ENCODE results near the gene ELOVL3.
A peak's percentile ranks its signal among the peaks of the same experiment; 100 is the strongest.
"Not testable (repeated sequence)": the region's sequence is repeated elsewhere in the genome, so short reads cannot be mapped to it uniquely, and the experiment has no call there.

The ELOVL3 gene

GRCh38 chr10:102229810-102230263 lies 3.7 kb downstream of the ELOVL3 start:
- DNase-seq, result peak; percentile 92

GRCh38 chr10:102230264-102230860 lies 4.3 kb downstream of the ELOVL3 start:
- DNase-seq, result peak; percentile 60

GRCh38 chr10:102230861-102231356 lies 4.8 kb downstream of the ELOVL3 start:
- DNase-seq, result peak; percentile 70

- peak; percentile 88 for DNase-seq
Observed at GRCh38 chr10:102231357-102232318, 5.5 kb downstream of the ELOVL3 start.

- no peak for DNase-seq
Observed at GRCh38 chr10:102233997-102234396, 7.9 kb downstream of the ELOVL3 start.

GRCh38 chr10:102234888-102235597 lies 8.9 kb downstream of the ELOVL3 start:
- no peak for DNase-seq

- no peak for DNase-seq
Observed at GRCh38 chr10:102235598-102235920, 9.5 kb downstream of the ELOVL3 start.

- no peak for DNase-seq
Observed at GRCh38 chr10:102236006-102236405, 9.9 kb downstream of the ELOVL3 start.

- DNase-seq, result no peak
Observed at GRCh38 chr10:102237711-102238252, 11.7 kb downstream of the ELOVL3 start.

GRCh38 chr10:102240467-102241031 lies 14.4 kb downstream of the ELOVL3 start:
- DNase-seq, result no peak

- no peak for DNase-seq
Observed at GRCh38 chr10:102241032-102241443, 14.9 kb downstream of the ELOVL3 start.

- DNase-seq, result peak; percentile 93
Observed at GRCh38 chr10:102241444-102242117, 15.5 kb downstream of the ELOVL3 start, which contains the start of gene PITX3. PITX3 (minus strand) TSS chr10:102241512; CDS start chr10:102232080, 9,432 bp downstream.

GRCh38 chr10:102242118-102242485 lies 16.0 kb downstream of the ELOVL3 start:
- no peak for DNase-seq

GRCh38 chr10:102243309-102243708 lies 17.2 kb downstream of the ELOVL3 start:
- no peak for DNase-seq

- peak; percentile 87 for DNase-seq
Observed at GRCh38 chr10:102245082-102245931, 19.2 kb downstream of the ELOVL3 start, which contains the start of gene GBF1. GBF1 (plus strand) TSS chr10:102245532; CDS start chr10:102258939, 13,407 bp downstream.

GRCh38 chr10:102245932-102246251 lies 19.8 kb downstream of the ELOVL3 start:
- no peak for DNase-seq

GRCh38 chr10:102246261-102246660 lies 20.2 kb downstream of the ELOVL3 start:
- DNase-seq, result no peak

- DNase-seq, result no peak
Observed at GRCh38 chr10:102247734-102248133, 21.6 kb downstream of the ELOVL3 start.

- not testable (repeated sequence) for DNase-seq
Observed at GRCh38 chr10:102252508-102252907, 26.4 kb downstream of the ELOVL3 start.

GRCh38 chr10:102254426-102254825 lies 28.3 kb downstream of the ELOVL3 start:
- no peak for DNase-seq

GRCh38 chr10:102255404-102255803 lies 29.3 kb downstream of the ELOVL3 start:
- DNase-seq, result no peak
